ENCODE data around the gene IQSEC1.

GRCh38 chr3:12869035-12869621 is 204.1 kb downstream of the IQSEC1 start:
- no peak for TF ChIP-seq POLR2A (IDR thresholded peaks at IDR 0.05)
- no peak for TF ChIP-seq CTCF (IDR thresholded peaks at IDR 0.05)

All from Peyer's patch (tissue), 4 donors.